AML-193 (cell line): ENCODE data around the gene ERC2.

Experiments
- DNase-seq, 2 experiments: peaks; one replicate each; lab custom pipeline; 2025; lab: John Stamatoyannopoulos, UW

The ERC2 gene

DNA sequence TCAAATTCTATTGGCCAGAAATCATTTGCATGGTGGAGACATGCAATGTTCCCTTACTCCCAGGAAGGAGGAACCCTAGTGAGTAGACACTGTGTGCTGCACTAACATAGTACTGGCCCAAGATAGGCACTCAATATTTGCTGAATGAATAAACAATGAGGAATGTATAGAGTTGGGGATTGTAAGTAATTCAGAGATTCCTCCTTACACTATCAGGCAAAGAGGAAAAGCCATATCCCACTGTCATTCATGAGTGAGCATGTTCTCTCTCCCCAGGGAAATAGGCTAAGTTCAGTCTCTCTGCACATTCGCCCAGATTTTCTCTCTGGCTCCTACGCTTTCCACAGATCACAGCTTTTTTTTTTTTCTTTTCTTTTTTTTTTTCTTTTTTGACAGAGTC is 826.3 kb downstream of the ERC2 start:
- no peak for DNase-seq

DNA sequence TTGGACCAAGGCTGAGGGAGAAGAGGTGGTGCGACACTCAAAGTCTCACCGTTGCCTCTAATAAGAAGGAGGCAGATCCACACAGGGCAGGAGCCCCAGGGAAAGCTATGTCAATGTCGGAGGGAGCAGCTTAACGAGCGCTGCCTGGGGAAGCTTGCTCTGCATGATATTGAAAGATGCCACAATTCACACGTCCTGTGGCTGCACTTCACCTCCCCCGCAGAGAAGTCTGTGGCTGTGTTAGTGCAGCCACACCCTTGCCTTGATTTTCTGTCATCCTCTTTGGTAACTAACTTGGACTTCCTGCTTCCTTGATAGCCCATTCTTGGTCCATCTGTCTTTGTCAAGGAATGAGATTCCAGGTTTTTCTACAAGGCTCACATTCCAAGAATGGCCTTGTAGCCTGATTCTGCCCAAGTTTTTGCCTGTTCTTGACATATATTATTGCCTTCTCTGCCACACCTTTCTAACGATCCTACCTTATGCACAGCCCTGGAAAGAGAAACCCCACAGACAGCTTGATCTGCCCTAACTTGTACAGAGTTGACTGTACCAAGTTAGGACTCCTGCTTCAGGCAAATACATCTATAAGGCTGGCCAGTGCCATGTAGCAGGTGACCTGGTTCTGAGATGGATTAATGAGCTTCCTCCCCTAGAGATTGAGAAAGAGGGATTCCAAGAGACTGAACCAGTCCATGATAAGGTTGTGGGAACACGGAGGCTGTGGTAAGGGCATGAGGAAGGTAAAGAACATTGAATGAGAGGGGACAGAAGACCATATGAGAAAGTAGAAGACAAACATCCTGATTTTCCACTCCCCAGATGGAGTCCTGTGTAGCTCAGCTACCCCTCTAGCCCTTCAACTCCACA is 828.1 kb downstream of the ERC2 start:
- DNase-seq = no peak

DNA sequence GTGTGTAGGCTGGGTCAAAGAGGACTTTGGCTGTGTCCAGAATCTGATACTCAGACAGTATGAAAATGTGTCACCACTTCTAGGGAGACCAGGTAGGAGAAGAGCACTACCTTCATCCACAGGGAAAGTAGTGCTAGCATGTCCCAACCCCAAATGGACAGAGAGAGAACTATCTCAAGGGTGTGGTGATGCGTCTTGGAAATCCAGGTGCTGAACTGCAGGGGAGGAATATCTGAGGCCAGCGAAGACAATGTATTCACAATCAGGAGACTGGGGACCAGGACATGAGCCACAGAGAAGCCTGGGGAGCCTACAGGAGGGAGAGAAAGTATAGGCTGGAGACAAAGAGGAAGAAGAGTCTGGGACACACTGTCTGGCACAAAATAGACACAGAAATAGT is 829.1 kb downstream of the ERC2 start:
- DNase-seq = no peak

DNA sequence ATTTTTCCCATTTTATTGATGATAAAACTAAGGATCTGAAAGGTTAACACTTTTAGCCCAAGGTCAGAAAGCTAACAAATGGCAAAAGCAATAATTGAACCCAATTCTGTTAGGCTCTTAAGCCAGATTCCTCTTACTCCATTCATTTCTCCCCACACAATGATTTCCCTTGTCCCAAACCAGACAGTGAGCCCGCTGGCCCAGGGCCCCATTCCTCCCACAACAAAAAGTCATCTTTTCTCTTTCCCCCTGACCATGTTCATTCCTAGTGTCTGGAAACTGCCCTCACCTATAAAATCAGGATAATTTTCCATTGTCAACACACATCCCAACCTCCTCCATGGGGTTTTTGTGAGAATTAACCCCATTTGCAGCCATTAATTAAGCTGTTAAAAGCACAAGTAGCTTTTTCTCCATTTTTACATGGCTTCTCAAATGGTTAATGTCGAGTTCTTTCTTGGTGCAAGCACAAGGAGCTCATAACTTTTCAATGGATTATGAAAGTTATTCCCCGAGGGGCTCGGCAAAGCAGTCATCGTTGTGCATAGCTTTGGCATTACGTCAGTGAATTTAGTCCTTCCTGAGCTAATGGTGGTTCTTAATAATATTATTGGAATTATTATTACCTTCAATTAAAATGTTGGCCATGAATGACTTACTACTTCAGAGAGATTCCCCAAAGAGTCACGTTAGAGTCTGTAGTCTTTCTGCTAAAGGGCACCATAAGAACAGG is 830.2 kb downstream of the ERC2 start:
- no peak for DNase-seq

DNA sequence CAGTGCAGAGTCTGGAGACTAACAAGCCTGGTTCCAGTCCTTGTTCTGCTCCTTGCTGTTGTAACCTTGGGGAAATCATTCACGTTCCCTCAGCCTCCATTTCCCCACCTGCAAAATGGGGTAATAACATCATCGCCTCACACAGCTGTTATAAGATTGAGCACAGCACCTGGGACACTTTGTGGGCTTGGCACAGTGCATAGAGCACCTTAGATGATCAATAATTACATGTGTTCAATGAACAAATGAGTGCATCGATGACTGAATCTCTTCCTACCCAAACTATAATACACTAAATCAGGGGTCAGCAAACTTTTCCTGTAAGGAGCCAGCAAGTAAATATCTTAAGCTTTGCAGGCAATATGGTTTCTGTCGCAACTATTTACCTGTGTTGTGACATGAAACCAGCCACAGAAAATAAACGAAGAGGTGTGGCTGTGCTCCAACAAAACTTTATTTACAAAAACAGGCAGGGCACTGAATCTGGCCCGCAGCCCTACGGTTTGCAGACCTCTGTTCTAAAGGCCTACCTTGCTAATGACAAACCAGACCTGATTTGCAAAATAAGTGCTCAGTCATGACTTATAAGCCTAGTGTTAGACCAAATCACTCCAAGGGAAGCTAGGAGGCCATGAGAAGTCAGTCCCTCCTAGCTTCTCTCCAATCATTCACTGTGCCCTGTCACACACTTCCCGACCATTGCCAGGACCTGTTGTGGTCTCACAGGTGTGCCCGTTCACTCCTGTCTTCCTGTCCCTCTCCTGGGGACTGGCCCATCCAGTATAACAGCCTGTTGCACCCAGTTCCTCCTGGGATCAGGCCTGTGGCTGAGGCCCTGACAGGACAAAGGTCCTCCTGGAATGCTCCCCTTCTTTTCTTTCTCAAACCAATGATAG is 831.7 kb downstream of the ERC2 start:
- no peak for DNase-seq

DNA sequence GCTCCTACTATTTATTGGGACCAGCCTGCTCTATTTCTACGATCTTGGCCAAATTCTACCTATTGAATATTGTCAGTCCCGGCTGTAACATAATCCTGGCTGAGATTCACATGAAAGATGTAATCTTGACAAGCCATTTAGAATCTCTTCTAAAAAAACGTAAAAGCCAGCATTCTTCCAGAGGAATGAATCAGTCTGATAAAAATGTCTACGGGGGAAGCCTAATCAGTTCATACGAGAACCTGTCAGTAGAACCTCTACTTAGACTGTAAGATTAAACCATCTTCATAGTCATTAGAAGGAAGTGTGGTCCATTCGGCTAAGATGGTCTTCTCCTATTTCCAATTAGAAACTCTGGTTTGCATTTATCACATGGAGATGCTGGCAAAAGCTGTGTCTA is 833.9 kb downstream of the ERC2 start:
- no peak for DNase-seq

DNA sequence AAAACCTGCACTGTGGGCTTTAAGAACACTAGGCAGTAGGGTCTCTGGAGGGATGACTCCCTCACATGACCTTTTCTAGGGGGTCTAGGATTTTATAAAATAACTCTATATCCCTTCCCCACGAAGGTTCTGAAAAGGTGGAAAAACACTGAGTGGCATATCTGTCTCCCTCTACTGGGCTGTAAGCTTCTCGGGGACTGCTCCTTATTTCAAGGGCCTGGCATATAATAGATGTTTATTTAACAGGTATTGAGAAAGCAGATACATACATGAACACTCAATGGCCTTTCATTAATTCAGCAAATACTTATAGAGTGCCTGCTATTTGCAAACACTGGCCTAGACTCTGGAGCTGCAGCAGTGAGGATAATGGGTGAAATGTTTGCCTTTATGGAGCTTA is 834.9 kb downstream of the ERC2 start:
- no peak for DNase-seq

DNA sequence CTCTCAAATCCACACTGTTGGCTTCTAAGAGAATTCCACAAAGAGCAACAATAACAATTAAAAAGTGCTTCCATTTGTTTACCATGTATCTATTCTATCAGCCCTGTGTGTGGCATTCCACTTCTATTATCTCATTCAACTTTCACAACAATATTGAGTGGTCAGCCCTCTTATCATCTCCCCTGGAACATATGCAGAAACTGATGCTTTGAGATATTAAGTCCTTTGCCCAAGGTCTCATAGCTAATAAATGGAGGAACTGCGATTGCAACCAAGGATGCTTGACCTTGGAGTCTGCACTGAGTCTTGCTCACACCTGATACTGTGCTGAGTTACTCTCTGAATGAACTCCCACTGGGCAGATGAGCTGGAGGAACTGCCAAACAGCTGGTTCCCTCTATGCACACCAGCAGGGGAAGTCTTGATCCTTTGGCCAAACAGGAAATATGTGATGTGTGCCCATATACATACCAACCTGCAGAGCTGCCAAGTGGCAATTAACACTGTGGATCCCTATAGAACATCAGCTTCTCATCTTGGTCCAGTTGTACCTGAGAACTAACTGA is 836.4 kb downstream of the ERC2 start:
- no peak for DNase-seq

DNA sequence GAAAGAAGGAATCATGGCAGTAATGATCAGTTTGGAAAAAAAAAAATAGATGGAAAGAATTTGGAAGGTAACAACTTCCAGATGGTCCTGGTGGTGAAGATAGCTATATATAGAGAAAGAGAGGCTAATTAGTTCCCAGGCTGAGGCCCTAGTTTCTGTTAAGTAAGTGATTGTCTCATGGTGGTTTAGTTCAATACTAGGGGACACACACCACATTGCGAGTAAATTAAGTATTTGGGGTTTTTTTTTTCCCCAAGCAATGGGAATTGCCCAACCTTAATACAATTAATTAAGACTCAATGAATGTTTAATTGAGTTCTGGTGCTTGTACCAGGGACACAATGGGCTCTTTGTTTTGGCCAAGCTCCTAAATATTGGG is 837.4 kb downstream of the ERC2 start:
- DNase-seq = no peak

DNA sequence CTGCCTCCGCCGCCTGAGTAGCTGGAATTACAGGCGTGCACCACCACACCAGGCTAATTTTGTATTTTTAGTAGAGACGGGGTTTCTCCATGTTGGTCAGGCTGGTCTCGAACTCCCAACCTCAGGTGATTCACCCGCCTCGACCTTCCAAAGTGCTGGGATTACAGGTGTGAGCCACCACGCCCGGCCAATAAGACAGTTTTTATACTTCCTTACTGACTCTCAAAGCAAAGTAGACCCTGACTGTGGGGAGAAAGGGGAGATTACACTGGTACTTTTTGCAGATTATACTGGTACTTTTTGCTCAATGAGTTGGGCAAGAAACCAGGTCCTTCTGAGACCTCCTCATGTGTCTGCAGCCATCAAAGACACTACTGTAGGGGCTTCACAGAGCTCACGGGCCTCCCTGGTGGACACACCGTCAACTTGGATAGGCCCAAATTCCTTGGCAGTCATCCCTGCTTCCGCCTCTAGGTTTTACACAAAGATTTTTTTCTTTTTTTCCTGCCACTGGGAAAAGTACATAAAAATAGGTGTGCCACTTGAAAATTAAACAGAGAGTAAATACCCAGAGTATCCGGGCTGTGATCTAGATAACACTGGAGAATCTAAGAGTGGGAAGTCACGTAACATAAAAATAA is 837.9 kb downstream of the ERC2 start:
- DNase-seq = no peak

DNA sequence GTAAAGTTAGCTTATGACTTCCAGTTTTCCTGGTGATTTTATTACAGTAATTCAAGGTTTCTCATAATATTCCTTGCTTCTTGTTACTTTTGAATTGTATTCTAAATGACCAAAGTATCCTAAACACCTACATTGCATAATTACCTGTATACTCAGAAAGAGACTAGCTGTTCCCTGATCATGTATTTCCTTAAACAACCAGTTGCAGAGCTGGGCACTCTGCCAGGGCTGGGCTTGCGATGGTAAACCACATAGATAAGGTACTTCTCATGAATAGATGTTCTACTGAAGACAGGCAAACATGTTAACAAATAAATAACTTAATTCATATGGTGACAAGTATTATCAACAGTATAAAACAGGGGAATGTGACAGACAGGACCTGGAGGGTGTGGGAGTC is 838.8 kb downstream of the ERC2 start:
- no peak for DNase-seq

DNA sequence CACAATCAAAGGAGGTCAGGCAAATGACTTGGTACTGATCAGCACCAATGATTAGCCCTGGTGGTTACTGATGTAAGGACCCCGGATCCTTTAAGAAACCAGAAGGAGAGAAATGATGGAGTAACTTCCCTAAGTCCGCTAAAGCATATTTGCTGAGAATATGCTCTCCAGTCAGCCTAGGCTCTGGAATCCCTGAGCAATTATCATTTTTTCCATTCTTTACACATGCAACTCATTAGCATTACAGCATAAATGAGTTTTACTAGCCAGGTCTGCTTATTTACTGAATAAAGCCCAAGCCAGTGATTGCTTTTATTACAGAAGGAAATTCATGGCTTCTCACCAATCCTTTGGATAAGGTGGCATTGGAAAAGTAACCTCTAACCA is 842.0 kb downstream of the ERC2 start:
- DNase-seq = no peak

DNA sequence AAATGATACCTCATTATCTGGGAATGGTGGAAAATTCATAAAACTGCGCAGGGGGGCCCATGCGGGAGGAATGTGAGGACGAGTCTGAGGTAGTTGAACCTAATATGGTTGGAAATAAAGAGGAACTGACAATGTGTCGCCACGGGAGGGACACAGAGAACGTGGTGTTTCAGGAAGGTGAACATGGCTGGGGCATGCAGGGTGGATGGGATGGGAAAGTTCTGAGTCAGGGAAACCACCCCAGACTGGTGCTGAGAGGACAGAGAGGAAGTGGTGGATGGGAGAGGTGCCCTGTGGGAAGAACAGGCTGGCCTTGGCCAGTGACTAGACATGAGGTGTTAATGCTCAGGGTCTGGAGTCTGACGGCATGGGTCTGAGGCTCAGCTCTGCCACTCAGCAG is 844.0 kb downstream of the ERC2 start:
- no peak for DNase-seq

DNA sequence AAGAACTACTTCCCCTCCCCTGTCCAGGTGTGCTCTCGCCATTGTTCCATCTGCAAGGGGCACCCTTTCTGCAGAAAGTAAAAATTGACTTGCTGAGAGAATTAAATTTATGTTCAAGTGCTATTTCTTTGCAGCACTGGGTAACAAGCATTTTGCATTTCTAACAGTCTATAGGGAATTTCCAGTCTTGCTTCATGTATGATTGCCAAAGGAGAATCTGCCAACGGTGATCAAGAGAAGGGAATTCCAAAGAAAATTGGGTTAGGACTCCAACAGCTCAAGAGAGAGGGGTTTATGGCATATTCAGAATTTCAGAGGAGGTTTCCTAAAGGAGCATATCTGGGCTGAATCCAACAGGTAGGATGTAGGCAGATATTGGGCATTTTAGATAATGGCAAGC is 844.5 kb downstream of the ERC2 start:
- DNase-seq = no peak

DNA sequence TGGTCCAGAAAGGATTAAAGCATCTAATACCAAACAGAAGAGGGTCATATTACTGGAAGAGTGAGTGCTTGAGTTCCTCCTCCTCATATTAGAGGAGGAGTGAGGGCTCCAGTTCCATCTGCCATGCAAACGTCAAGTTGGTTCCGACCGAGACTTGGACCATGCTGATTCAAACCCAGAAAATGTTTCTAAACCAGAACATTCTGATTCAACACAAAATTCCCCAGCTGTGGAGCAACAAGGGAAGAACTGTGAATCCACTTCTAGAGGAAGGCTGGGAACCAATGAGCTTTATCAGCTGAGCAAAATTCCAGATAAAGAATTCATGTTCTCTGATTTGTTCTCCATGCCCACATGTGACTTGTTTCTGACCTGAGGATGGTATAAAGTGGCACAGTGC is 845.5 kb downstream of the ERC2 start:
- DNase-seq = no peak

DNA sequence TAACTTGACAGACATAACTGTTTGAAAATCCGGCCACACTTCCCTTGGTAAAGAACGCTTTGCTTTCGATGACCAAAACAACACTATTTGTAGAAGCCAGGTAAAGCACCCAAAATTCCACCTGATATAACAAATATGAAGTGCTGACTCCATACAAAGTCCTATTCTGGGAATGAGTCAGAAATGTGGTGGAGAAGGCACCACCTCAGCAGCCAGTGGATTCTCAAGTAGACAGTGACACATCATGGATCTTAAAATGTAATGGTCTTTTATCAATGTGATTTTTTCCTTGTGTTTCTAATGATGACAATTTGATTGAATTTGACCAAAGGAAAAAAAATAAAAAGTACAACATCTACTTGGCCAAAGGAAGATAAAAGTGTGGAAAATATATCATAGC is 846.2 kb downstream of the ERC2 start:
- DNase-seq = no peak

DNA sequence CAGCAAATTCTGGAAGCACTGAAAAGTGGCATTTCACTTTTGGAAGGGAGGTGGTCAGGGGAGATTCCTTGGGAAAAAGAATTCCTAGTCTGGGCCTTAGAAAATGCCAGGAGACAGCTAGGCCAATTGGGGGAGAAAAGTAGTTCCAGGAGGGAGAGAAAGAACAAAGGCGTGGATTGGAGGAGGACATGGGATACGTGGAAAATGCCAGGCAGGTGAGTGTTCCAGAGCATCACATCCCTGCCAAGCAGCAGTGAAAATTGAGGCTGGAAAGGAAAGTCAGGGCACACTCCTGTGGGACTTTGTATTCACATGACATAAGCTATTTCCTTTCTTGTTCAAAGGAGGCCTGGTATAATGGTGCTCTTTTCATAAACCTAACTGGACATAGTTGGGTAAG is 846.6 kb downstream of the ERC2 start:
- DNase-seq = no peak

DNA sequence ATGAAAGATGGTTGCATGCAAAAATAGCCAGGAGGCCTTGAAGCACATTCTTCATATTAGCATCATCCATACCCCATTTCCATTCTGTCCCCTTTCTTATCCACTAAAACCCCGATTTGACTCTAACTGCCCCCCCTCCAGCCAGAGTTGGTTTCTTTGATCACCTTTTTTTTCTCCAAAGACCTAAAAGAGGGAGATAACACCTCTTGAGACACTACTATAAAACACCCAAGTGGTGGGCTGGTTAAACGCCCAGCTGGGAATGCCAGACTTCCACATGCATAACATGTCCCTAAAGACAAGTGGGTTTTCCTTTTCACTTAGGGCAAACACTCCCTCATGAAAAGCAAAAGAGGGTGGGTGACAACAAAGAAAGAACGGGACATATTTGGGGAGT is 847.2 kb downstream of the ERC2 start:
- DNase-seq = no peak

DNA sequence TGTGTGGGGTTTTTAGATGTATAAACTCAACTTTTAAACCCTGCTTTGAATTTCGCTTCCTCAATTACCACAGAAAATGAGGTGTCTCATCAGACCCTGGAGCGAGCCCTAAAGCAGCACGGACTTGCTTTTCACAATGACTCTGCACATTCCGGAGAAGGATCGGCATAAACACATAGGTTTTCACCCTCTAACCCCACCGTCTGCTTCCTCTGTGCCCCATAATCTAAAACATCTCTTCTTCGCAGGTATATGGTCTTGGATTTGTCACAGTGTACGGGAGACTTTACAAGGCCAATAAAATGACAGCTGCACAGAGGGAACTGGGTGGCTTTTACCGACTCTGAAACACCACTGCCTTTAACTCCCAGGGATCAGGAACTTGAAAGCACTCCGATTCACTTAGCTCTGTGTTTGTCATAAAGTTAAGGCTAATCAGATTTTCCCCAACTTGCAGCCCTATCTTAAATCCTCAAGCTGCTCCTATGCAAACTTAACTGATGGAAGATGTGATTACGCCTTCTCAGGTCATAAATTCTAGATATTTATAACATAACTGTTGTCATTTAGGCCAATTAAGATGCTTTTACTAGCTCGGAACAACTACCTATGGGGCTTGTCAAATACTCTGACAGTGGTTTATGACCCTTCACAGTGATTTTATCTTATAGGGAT is 847.8 kb downstream of the ERC2 start:
- no peak for DNase-seq

DNA sequence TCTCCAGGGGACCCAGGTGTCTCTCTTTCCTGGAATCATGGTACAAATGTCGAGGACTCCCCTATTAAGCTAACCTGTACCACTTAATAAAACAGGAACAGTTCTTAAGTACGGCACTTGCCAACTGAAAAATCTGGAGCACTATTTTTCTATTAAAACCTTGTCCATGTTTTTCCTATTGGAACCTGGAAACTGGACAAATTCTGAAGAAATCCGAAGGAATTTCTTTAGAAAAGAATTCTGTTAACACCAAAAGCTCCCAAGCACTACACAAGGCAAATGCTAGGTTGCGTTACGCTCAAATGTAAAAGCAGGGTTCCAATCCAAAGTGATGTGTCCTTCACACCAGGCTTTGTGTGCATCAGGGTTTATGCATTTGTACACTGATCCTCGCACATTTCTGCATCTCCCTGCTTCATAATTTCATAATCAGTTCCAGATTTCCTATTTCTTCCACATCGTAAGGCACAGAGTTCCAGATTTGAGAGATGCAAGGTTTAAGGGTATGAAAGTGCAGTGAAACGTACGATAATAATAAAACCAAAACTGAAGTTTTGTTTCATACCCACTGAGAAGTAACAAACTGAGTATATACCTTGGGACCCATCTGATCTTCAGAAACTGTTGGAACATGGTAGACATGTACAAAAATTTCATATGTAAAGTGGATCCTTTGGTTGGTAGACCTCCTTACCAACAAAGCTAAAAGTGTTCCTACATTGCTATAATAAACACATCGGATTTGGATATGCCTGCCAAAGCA is 849.0 kb downstream of the ERC2 start:
- no peak for DNase-seq

DNA sequence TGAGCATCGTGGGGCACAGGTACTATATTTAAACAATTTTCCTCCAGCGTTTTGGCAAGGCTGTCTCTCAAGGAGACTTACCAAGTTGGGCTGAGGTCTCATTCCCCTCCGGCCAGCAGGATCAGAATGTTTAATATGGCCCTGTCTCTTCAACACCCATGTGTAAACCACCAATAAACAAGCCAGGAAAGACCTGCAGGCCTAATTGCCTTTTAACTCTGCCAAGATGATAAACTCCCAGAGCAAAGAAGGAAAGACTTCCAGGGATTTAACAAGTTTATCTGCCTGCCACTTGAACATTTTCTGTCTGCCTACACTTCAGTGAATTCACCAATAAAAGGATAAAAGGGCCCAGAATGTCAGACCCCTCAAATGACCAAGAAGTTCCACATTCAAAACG is 850.9 kb downstream of the ERC2 start:
- DNase-seq = no peak
